Parathyroid adenoma (tissue), 2 donors: ENCODE results near the gene PIK3R1.

Experiments used
- H2AFZ ChIP-seq: fragments of 300-600 bp; sonication (generic); one replicate; pipeline ENCODE4 v1.7.0; 2017; ENCODE audit warnings: antibody characterized with exemption, mild to moderate bottlenecking
- H3K27ac ChIP-seq: fragments of 300-600 bp; sonication (generic); one replicate; pipeline ENCODE4 v1.7.0; 2017
- H3K27me3 ChIP-seq: fragments of 300-600 bp; sonication (generic); one replicate; pipeline ENCODE4 v1.7.0; 2017; ENCODE audit warnings: low read length; ENCODE audit not compliant: control insufficient read depth, insufficient read depth
- H3K36me3 ChIP-seq: fragments of 300-600 bp; sonication (generic); one replicate; pipeline ENCODE4 v1.7.0; 2017; ENCODE audit warnings: low read length; ENCODE audit not compliant: control insufficient read depth, insufficient read depth
- H3K4me1 ChIP-seq: fragments of 300-600 bp; sonication (generic); one replicate; pipeline ENCODE4 v1.7.0; 2017; ENCODE audit warnings: control low read depth
- H3K4me2 ChIP-seq: fragments of 300-600 bp; sonication (generic); one replicate; pipeline ENCODE4 v1.7.0; 2017; ENCODE audit warnings: low read length
- H3K4me3 ChIP-seq: fragments of 300-600 bp; sonication (generic); one replicate; pipeline ENCODE4 v1.7.0; 2017; ENCODE audit warnings: low read depth, low read length
- H3K79me2 ChIP-seq: fragments of 300-600 bp; sonication (generic); one replicate; pipeline ENCODE4 v1.7.0; 2017; ENCODE audit warnings: control low read depth
- H3K9ac ChIP-seq: fragments of 300-600 bp; sonication (generic); one replicate; pipeline ENCODE4 v1.7.0; 2017; ENCODE audit warnings: mild to moderate bottlenecking
- H3K9me3 ChIP-seq: fragments of 300-600 bp; sonication (generic); one replicate; pipeline ENCODE4 v1.7.0; 2017; ENCODE audit warnings: low read length; ENCODE audit not compliant: control insufficient read depth
- TF ChIP-seq, protein P1 (sequence below): fragments of 300-600 bp; sonication (generic); IDR thresholded peaks from one replicate; pipeline ENCODE4 v1.7.0; 2017; ENCODE audit warnings: antibody characterized with exemption, mild to moderate bottlenecking
- donor health status: primary hyperparathyroidism.

Gene PIK3R1

DNA sequence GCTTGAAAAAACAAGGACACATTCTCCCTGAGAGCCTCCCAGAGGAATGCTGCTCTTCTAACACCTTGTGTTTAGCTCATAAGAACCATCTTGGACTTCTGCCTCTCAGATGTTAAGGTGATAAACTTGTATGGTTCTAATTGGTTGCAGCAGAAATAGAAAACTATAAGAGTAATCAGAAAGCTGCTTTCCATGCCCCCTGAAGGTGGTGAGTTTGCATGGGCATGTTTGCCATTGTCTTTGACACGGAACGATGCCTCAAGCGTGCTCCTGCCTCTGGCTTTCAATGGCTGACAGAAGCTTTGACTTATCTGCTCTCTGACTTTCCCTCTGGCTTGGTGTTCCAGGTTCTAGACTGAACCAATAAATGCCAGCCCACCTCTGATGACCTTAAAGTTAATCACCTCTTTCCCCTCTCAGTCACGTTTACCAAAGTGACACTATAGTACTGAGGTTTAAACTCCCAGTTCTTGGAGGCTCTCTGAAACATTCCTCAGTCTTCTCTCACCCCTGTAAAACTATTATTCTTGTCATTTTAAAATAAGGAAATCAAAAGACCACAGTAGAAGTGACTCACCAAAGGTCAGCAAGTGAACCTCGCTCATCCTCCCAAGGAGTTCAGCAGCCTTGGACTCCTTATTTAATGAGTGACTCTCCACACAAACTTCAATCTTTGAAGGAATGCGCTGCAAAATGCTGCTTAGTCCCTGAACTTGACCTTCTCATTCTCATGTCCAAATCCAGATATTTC, 103.6 kb downstream of the PIK3R1 start:
- H3K79me2 ChIP-seq, result no peaks in the 10 kb centered on the region
- no peak overlapping the region for H3K4me3 ChIP-seq
- H3K27me3 ChIP-seq, result no peaks in the 10 kb centered on the region
- TF ChIP-seq, protein P1, sequence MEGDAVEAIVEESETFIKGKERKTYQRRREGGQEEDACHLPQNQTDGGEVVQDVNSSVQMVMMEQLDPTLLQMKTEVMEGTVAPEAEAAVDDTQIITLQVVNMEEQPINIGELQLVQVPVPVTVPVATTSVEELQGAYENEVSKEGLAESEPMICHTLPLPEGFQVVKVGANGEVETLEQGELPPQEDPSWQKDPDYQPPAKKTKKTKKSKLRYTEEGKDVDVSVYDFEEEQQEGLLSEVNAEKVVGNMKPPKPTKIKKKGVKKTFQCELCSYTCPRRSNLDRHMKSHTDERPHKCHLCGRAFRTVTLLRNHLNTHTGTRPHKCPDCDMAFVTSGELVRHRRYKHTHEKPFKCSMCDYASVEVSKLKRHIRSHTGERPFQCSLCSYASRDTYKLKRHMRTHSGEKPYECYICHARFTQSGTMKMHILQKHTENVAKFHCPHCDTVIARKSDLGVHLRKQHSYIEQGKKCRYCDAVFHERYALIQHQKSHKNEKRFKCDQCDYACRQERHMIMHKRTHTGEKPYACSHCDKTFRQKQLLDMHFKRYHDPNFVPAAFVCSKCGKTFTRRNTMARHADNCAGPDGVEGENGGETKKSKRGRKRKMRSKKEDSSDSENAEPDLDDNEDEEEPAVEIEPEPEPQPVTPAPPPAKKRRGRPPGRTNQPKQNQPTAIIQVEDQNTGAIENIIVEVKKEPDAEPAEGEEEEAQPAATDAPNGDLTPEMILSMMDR, result no peak
- no peak overlapping the region for H3K27ac ChIP-seq
- peaks cover 11% of the 10 kb centered on the region for H3K4me1 ChIP-seq
- H2AFZ ChIP-seq, result no peak overlapping the region
- H3K9me3 ChIP-seq, result no peaks in the 10 kb centered on the region
- H3K9ac ChIP-seq, result no peak overlapping the region
- no peaks in the 10 kb centered on the region for H3K36me3 ChIP-seq
- H3K4me2 ChIP-seq, result no peak overlapping the region

DNA sequence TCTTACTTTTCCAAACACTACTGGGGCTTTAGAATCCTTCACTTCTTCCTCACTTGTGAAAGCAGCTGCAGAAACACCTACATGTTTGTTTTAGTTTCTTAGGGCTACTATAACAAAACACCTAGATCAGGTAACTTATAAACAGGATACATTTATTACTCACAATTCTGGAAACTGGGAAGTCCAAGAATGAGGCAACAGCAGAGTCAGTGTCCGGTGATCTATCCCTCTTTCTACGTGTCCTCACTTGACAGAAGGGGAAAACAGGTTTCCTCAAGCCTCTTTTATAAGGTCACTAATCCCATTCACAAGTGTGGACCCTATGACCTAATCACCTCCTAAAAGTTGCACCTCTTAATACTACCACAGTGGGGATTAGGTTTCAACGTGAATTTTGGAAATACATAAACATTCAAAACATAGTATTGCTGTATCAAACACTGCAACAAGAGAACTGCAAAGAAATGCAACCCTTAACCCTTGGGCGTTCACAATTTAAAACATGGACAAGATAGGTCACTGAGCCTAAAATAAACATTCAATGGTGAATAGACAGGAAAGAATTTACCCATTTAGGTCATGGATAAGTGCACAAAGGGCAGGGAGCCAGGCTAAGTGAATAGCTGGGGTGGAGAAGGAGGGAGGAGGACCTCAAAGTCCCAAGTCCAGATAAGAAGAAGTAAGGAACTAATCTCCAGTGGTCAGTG, 104.3 kb downstream of the PIK3R1 start:
- Histone ChIP-seq H3K36me3 (no peaks in the 10 kb centered on the region), H3K27ac (no peak overlapping the region), H3K27me3 (no peaks in the 10 kb centered on the region), H3K9ac (no peak overlapping the region), H3K9me3 (no peaks in the 10 kb centered on the region), H3K4me3 (no peak overlapping the region), H3K4me2 (no peak overlapping the region), H3K79me2 (no peaks in the 10 kb centered on the region), H3K4me1 (peaks cover 11% of the 10 kb centered on the region), H2AFZ (peak overlapping the region; percentile 74)
- TF ChIP-seq, protein P1, result no peak

DNA sequence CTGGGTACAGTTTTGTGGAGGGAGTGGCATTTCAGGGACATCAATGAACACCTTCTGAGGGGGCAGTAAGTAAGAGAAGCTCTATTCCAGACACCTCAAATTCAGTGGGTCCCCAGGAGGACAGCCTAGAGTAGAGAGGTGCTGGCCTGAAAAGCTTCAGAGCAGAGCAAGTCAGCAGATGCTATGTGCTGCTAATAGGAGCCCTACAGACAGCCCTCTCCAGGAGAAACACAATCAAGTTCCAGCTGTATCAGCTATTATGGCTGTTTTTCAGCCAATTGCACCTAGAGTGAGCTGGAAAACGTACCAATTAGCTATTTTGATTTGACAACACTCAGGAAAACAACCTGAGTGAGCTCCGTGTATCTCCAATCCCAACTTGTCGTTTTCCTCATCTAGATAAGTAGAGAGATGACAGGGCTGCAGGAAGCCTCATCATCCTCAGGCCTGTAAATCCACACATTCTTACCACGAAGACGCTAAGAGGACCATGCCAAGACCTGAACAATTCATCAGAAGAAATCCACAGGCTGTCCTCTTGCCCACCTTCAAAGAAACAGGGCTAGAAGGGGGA, 104.9 kb downstream of the PIK3R1 start:
- Histone ChIP-seq H3K79me2 (no peaks in the 10 kb centered on the region), H3K27ac (no peak overlapping the region), H2AFZ (peak overlapping the region; percentile 74), H3K4me3 (no peak overlapping the region), H3K4me2 (no peak overlapping the region), H3K27me3 (no peaks in the 10 kb centered on the region), H3K9me3 (no peaks in the 10 kb centered on the region), H3K4me1 (peaks cover 11% of the 10 kb centered on the region), H3K9ac (no peak overlapping the region), H3K36me3 (no peaks in the 10 kb centered on the region)
- TF ChIP-seq, protein P1, result no peak

DNA sequence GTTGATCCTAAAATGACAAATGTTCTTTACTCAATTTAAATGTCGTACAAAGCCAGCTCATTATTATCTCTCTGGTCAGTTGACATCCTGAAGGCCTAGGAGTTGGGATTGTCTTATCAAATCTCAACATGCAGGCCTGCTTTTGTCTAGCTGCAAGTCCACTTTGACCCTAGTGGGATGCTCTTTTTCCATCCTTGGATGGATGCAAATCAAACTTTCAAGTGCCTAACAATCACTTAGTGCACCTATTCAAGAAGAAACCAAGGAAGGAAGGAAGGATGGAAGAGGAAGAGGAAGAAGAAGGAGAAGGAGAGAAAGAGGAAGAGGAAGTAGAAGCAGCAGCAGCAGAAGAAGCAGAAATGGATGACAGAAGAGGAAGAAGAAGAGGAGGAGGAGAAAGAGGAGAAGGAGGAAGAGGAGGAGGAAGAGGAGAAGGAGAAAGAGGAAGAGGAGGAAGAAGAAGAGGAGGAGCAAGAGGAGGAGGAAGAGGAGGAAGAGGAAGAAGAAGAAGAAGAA, 109.6 kb downstream of the PIK3R1 start:
- no peaks in the 10 kb centered on the region for H3K79me2 ChIP-seq
- H3K27ac ChIP-seq, result no peak overlapping the region
- H3K4me2 ChIP-seq, result no peak overlapping the region
- H3K9ac ChIP-seq, result no peak overlapping the region
- peaks cover 7% of the 10 kb centered on the region for H3K4me1 ChIP-seq
- H3K27me3 ChIP-seq, result no peaks in the 10 kb centered on the region
- no peak overlapping the region for H3K4me3 ChIP-seq
- H2AFZ ChIP-seq, result no peak overlapping the region
- H3K36me3 ChIP-seq, result no peaks in the 10 kb centered on the region
- H3K9me3 ChIP-seq, result no peaks in the 10 kb centered on the region
- TF ChIP-seq, protein P1, result no peak
